K562 (cell line): ENCODE data around the gene ZNF691. TPM values are rescaled to one million over a fixed set of nuclear protein-coding genes. Genes with fewer than 3 reads are reported as not detected.
A peak's percentile ranks its signal among the peaks of the same experiment; 100 is the strongest.

Experiments used
- COPS2 ChIP-seq: fragments of 450-650 bp; conservative IDR thresholded peaks from 2 replicates; pipeline ENCODE4 v1.6.1; 2016; ENCODE audit warnings: mild to moderate bottlenecking, moderate library complexity
- CTBP1 ChIP-seq: fragments of 450-650 bp; IDR thresholded peaks from 2 replicates; pipeline ENCODE4 v1.6.1; 2016; ENCODE audit warnings: borderline replicate concordance
- ETV1 ChIP-seq: fragments of 450-650 bp; conservative IDR thresholded peaks from 2 replicates; pipeline ENCODE4 v1.6.1; 2016; ENCODE audit warnings: missing genetic modification characterization, control low read depth, low read depth, missing compliant biosample characterization
- EZH2 ChIP-seq: IDR thresholded peaks from 2 replicates; pipeline ENCODE4 v1.6.1; 2012; ENCODE audit warnings: low read depth, mild to moderate bottlenecking, inconsistent platforms, low read length, borderline replicate concordance
- HNRNPL ChIP-seq: fragments of 200-400 bp; formaldehyde crosslinking; IDR thresholded peaks from 2 replicates; pipeline ENCODE4 v1.6.1; 2017; ENCODE audit warnings: low read depth, mild to moderate bottlenecking, low read length
- MECOM ChIP-seq: fragments of 250-450 bp; sonication (Bioruptor Pico); IDR thresholded peaks from 2 replicates; pipeline ENCODE4 v1.8.0; 2022; ENCODE audit warnings: inconsistent platforms
- MGA ChIP-seq: fragments of 450-650 bp; IDR thresholded peaks from 2 replicates; pipeline ENCODE4 v1.6.1; 2016; ENCODE audit warnings: mild to moderate bottlenecking, moderate library complexity
- NCOA2 ChIP-seq, 2 experiments: fragments of 450-650 bp; IDR thresholded peaks; 2 replicates each; pipeline ENCODE4 v1.6.1; 2018; ENCODE audit warnings: mild to moderate bottlenecking in 2 of 2, moderate library complexity in 1 of 2; ENCODE audit not compliant: partially characterized antibody in 2 of 2
- NRF1 ChIP-seq, 2 experiments: fragments of 450-650 bp; IDR thresholded peaks in 1 of 2; conservative IDR thresholded peaks in 1 of 2; 2 replicates each; pipeline ENCODE4 v1.6.1; 2014; ENCODE audit warnings: mild to moderate bottlenecking in 2 of 2
- SNRNP70 ChIP-seq: fragments of 200-400 bp; formaldehyde crosslinking; optimal IDR thresholded peaks from 2 replicates; pipeline ENCODE3; 2017; ENCODE audit warnings: low read depth, low read length
- STAT6 ChIP-seq: sonication (generic); formaldehyde crosslinking; IDR thresholded peaks from 2 replicates; pipeline ENCODE4 v1.8.1; 2023; ENCODE audit warnings: mild to moderate bottlenecking, missing genetic modification reagents
- TAF9B ChIP-seq: fragments of 450-650 bp; IDR thresholded peaks from 2 replicates; pipeline ENCODE4 v1.6.1; 2018; ENCODE audit warnings: mild to moderate bottlenecking; ENCODE audit not compliant: partially characterized antibody
- ZNF79 ChIP-seq: fragments of 250-450 bp; sonication (Bioruptor Pico); IDR thresholded peaks from 2 replicates; pipeline ENCODE4 v1.4.0; 2020; ENCODE audit warnings: low read depth, mild to moderate bottlenecking, moderate library complexity
- polyA plus RNA-seq, 8 experiments: library from polyadenylated mRNA; depleted of rRNA in 4 of 8; stranded (reverse) in 5 of 8; unstranded in 3 of 8; fragments of >200 nt; fragmentation: Nextera tagmentation in 2 of 8; fragmentation: Illumina TruSeq in 1 of 8; extraction: Ambion mirVana in 2 of 8; extraction: Trizol in 1 of 8; gene quantifications; 2 replicates each; pipeline versions ENCODE4 v1.2.1 to v1.2.3, GENCODE V29; 2011 to 2014; ENCODE audit warnings: inconsistent platforms in 1 of 8, missing spikeins in 1 of 8
- total RNA-seq, 7 experiments: library from RNA; depleted of rRNA in 6 of 7; stranded (reverse); fragments of >200 nt in 6 of 7; fragmentation: Illumina TruSeq in 2 of 7; extraction: Trizol in 2 of 7; gene quantifications; 2 replicates each; pipeline versions ENCODE4 v1.2.1 to v1.2.3, GENCODE V29; 2011 to 2021; ENCODE audit warnings: low replicate concordance in 1 of 7

Gene ZNF691
- total and polyA plus RNA-seq, 9 of the 15 experiments (the other 6 are each of a cell fraction or from before 2014, with no cell fraction given): 10.7 to 30.4 (median 14.8) TPM

- TF ChIP-seq MGA (no peak), NCOA2 (IDR thresholded peaks at IDR 0.05; ENCODE audit: partially characterized antibody in 2 of 2) (no peak), COPS2 (no peak), ZNF79 (CRISPR knock-in tag) (no peak), ETV1 (tag) (0 out of 2 replicates have a peak, but pooled peaks have one; percentile 27), MECOM (CRISPR knock-in tag) (no peak), CTBP1 (peak; percentile 60; the same call in 1 of the 2 replicates), NRF1 (conservative IDR thresholded peaks at IDR 0.05 in 1 of 2, IDR thresholded peaks at IDR 0.05 in 1 of 2) (peak; percentile 92 to 93), EZH2 (no peak), HNRNPL (no peak), SNRNP70 (no peak), STAT6 (CRISPR knock-in tag) (no peak), TAF9B (peak; percentile 66)
These were observed 29.6 kb upstream of the ZNF691 start, which contains the start of the genes ERMAP and SVBP (continued) for GRCh38 chr1:42816585-42817439.
